HPDE6-E6E7 (cell line): ENCODE data around the gene KNSTRN.

Experiments
- DNase-seq: peaks from one replicate; pipeline ENCODE4 v3.0.0; 2011; ENCODE audit warnings: missing footprints; ENCODE audit errors: extremely low spot score

The KNSTRN gene

DNA sequence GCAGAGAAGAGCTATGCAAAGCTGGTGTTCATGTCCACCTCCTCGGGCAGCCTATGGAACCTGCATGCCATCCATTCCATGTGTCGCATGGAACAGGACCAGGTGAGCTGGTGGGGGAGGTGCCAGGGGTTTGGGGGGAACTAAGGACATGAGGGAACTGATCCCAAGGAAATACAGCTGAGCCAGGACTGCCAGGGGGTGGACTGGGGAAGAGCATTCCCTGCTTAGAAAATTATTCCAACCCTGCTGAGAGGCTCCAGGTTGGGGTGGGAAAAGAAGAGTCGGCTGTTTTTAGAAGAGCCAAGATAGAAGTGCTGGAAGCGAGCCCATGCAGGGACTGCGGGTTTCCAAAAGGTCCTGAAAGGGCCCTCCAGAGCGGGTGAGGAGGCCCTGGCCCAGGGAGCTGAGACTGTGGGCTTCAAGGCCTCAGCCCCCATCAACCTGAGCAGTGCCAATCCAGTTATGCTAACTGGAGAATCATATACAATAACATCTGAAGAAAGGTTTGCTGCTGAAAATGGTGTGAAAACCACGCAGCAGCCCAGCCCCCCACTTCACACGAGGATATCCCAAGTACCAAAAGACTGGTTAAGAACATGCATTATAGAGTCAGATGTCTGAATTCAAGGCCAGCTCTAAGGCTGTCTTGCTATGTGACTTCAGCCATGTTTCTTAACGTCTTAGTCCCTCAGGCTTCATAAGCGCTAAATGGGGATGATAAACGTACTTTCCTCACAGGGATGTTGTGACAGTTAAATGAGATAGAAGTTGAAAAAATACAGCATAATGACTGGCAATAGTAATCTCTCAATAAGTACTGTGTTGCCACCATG lies 16.7 kb upstream of the KNSTRN start:
- DNase-seq, result no peak

- no peak for DNase-seq
Measured at GRCh38 chr15:40366457-40367370, 15.8 kb upstream of the KNSTRN start.

DNA sequence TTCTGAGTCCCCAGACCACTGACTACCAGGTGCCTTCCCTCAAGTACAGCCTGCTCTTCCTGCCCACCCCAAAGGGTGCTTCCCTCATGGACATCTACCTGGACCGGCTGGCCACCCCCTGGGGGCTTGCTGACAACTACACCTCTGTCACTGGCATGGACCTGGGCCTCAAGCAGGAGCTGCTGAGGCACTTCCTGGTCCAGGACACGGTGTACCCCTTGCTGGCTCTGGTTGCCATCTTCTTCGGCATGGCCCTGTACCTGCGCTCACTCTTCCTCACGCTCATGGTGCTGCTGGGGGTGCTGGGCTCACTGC lies 15.2 kb upstream of the KNSTRN start:
- no peak for DNase-seq

- DNase-seq, result peak; percentile 83
Measured at GRCh38 chr15:40367686-40368611, 14.6 kb upstream of the KNSTRN start.

DNA sequence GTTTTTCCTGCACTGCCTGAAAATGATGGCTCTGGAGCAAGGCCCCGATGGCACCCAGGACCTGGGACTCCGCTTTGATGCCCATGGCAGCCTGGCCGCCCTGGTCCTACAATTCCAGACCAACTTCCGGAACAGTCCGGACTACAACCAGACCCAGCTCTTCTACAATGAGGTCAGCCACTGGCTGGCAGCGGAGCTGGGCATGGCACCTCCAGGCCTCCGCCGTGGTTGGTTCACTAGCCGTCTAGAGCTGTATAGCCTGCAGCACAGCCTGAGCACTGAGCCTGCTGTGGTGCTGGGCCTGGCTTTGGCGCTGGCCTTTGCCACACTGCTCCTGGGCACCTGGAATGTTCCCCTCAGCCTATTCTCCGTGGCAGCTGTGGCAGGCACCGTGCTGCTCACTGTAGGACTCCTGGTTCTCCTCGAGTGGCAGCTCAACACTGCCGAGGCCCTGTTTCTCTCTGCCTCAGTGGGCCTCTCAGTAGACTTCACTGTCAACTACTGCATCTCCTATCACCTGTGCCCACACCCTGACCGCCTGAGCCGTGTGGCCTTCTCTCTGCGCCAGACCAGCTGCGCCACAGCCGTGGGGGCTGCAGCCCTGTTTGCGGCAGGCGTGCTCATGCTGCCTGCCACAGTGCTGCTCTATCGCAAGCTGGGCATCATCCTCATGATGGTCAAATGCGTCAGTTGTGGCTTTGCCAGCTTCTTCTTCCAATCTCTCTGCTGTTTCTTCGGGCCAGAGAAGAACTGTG lies 13.6 kb upstream of the KNSTRN start:
- DNase-seq, result no peak

- no peak for DNase-seq
Measured at GRCh38 chr15:40369474-40369869, 13.0 kb upstream of the KNSTRN start.

DNA sequence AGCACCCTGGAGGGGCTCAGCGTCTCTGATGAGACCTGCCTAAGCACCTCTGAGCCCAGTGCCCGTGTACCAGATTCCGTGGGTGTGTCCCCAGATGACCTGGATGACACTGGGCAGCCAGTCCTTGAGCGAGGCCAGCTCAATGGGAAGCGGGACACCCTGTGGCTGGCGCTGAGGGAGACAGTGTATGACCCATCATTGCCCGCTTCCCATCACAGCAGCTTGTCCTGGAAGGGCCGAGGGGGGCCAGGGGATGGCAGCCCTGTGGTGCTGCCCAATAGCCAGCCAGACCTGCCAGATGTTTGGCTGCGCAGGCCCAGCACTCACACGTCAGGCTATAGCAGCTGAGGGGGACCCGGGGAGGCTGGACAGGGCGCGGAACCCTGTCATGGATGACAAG lies 12.6 kb upstream of the KNSTRN start:
- no peak for DNase-seq

DNA sequence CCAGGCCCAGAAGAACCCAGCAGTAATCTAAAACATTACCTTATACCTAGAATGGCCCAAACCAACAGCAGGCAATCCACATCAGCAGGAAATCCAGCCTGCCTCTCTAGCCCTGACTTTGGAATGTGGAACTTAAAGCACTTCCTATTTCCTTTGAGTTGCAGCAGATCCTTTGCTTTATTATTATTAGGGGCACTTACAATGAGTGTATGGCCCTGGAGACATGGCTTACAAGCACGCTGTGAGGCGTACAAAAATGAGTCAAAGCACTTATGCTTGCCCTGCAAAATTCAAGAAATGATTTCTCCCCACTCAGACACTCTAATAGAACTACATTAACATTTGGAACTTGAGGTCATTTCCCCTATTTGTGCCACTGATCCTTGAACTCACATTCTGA lies 9.5 kb upstream of the KNSTRN start:
- no peak for DNase-seq

- DNase-seq, result no peak
Measured at GRCh38 chr15:40377606-40378005, 4.9 kb upstream of the KNSTRN start.

- no peak for DNase-seq
Measured at GRCh38 chr15:40379374-40379773, 3.1 kb upstream of the KNSTRN start.

GRCh38 chr15:40379853-40380252 lies 2.7 kb upstream of the KNSTRN start:
- peak; percentile 86 for DNase-seq

DNA sequence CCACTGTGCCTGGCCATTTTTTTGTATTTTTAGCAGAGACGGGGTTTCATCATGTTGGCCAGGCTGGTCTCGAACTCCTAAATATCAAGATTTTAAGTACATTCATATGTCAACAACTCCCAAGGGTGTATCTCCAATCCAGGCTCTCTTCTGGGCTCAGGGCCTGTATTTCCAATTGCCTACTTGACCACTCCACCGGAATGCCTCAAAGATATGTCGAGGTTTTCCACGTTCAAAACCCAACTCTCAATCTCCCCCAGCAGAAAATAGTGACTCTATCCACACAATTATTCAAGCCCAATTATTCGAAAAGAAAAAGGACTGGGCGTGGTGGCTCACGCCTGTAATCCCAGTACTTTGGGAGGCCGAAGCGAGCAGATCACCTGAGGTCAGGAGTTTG lies 1.9 kb upstream of the KNSTRN start:
- no peak for DNase-seq

DNA sequence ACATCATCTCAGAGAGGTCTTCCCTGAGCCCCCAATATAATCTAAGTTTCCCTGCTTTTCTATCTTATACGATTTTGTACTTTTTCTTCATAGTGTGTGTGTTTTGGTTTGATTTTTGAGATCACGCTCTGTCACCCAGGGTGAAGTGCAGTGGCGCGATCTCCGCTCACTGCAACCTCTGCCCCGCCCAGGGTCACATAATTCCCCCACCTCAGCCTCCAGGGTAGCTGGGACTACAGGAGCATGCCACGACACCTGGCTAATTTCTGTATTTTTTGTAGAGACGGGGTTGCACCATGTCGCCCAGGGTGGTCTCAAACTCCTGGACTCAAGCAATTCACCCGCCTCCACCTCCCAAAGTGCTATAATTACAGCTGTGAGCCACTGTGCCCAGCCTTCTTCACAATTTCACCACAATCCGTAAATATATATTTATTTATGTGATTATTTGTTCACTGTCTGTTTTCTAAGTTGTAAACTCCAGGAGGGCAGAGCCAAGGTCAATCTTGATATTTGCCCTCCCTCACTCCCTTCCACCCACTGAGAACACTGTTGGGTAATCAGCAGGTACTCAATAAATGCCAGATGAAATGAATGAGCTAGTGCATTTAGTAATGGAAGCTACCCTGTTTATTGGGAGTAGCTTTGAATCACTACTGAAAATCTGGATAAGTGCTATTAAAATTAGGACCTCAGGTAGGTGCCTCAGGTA lies 547 bp upstream of the KNSTRN start:
- no peak for DNase-seq

DNA sequence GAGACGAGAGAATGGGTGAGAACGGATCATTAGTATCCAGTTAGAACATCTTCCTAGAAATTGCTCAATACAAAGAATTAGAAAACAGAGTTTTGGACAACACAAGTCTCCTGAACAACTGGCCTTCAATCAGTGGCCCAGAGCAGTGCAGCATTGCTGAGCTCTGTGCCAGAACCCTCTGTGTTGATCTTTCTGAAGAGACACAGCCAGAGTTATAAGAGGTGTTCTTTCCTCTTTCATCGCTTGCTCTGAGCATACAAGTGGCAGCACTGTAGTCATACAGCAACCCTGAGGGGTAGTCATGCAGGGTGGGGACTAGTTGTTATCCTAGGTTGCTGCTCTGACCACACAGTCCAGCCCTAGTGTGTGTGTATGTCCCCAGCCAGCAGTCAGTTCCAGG lies 4.0 kb downstream of the KNSTRN start:
- DNase-seq, result no peak

- DNase-seq, result no peak
Measured at GRCh38 chr15:40388941-40389823, 6.7 kb downstream of the KNSTRN start.

DNA sequence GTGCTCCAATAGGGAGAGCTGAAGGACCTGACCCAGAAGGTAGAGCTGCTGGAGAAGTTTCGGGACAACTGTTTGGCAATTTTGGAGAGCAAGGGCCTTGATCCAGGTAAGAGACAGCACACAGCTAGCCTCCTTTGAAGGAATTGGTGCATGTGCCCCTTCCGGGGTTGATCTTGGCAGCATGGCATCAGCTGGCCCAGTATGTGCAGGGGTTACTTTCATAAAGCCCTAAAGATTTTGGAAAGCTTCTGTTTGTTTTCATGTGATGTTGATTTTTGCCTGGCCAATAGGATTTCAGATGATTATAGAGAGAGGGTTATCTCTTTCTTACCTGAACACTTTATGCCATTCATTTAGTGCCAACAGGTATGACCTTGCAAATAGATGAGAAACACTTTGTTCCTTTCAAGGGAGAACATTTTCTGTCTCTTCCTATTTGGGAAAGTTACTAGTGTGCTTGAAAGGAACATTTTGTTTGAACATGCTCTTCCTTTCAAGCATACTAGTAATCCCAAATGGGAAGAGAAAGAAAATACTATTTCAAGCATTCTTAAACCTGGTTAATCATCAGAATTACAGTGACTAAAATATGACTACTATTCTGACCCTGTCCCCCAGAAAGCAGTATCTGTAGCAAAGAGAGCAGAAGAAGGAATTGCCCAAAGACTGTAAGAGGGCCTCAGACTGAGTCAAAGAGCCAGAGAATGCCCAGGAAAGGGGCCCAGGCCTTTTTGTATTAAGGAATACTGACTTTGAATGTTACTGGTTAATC lies 7.5 kb downstream of the KNSTRN start:
- no peak for DNase-seq

DNA sequence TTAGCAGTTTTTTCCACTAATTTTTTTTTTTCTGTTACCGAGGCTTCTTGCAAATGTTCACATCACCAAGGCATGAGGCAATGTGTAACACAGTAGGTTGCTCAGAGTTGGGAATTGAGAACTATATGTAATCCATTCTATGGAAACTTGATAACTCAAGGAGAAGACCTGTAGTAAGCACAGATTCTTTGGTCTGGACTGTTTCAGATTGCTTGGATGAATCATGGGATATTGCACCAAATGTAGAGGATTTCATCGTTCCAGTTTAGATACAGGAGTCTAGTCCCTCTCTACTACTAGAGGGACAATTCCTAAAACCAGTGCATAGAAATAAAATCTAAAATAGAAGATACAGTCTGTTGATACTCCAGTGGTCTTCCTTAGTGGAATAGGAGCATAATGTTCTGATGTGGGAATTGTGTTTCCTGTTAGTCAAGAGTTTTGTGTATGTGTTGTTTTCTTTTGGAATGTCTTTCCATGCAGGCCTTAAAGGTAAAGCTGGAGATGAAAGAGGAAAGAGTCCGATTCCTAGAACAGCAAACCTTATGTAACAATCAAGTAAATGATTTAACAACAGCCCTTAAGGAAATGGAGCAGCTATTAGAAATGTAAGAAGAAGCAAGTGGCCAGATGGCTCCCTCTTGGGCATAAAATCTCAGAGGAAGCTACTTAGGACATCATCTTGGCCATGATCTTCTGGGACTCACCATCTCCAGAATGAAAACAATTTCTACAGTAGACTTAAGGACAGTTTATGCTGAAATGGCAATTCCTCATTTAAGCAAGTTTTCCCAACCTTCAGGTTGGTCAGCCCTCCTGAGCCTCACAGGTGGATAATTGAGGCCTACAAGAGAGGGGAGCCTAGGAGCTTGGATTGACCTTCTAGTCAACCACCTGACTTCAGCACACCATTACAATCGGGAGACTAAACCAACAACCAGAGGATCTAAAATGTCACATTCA lies 10.7 kb downstream of the KNSTRN start:
- no peak for DNase-seq
